Natural killer cell treated with Interleukin-12 subunit alpha and Interleukin-12 subunit beta and Interleukin-15 and Interleukin-18, amount 100 ng/mL, for 72 hours (primary cell): ENCODE results near the gene TTC24. TPM values are rescaled to one million over a fixed set of nuclear protein-coding genes. Genes with fewer than 3 reads are reported as not detected.

Experiments used
- ATAC-seq, 2 donors: fragments of 150-1000 bp; cut with Tn5 transposase in 1 of 2; sonication (Bioruptor Pico), chemical (Tn5 transposase) in 1 of 2; 2 replicates each; pipeline ENCODE4 v1.10.0; 2021
- DNase-seq: peaks from one replicate; pipeline ENCODE4 v3.0.0; 2022; ENCODE audit warnings: low spot score
- H3K27ac Mint-ChIP-seq, 2 donors: 1 replicate in 1 of 2; 2 replicates in 1 of 2; pipeline ENCODE4 v1.8.0; 2022; ENCODE audit warnings: mixed read lengths in 2 of 2, mild to moderate bottlenecking in 1 of 2, moderate library complexity in 1 of 2
- H3K27me3 Mint-ChIP-seq, 2 donors: 1 replicate in 1 of 2; 2 replicates in 1 of 2; pipeline ENCODE4 v1.8.0; 2022; ENCODE audit warnings: mixed read lengths in 2 of 2
- H3K36me3 Mint-ChIP-seq: one replicate; pipeline ENCODE4 v1.8.0; 2022; ENCODE audit warnings: mixed read lengths
- H3K4me1 Mint-ChIP-seq, 2 donors: 1 replicate in 1 of 2; 2 replicates in 1 of 2; pipeline ENCODE4 v1.8.0; 2022; ENCODE audit warnings: low read depth in 2 of 2, mixed read lengths in 2 of 2, mild to moderate bottlenecking in 1 of 2
- H3K4me3 Mint-ChIP-seq: one replicate; pipeline ENCODE4 v1.8.0; 2022; ENCODE audit warnings: mixed read lengths
- H3K9me3 Mint-ChIP-seq: 2 replicates; pipeline ENCODE4 v1.8.0; 2022; ENCODE audit warnings: mixed read lengths
- total RNA-seq, 2 donors: library from RNA; stranded (reverse); gene quantifications; one replicate each; pipeline ENCODE4 v1.2.3, GENCODE V29; 2022

TTC24 gene
- total RNA-seq, 2 donors from 2014 or later: 1.8 to 2.2 TPM

GRCh38 chr1:156560585-156561163 is 18.8 kb upstream of the TTC24 start:
- no peak for DNase-seq
- no peaks in the 10 kb centered on the region for H3K36me3 Mint-ChIP-seq
- H3K9me3 Mint-ChIP-seq: no peaks in the 10 kb centered on the region
- H3K27ac Mint-ChIP-seq: no peak overlapping the region
- no peaks in the 10 kb centered on the region for H3K27me3 Mint-ChIP-seq
- H3K4me3 Mint-ChIP-seq: no peak overlapping the region
- H3K4me1 Mint-ChIP-seq: no peaks in the 10 kb centered on the region
- no peak for ATAC-seq

GRCh38 chr1:156565519-156565918 is 14.0 kb upstream of the TTC24 start:
- DNase-seq (no peak), ATAC-seq (no peak)
- Mint-ChIP-seq H3K4me3 (no peak overlapping the region), H3K27me3 (no peaks in the 10 kb centered on the region), H3K4me1 (no peaks in the 10 kb centered on the region), H3K9me3 (no peaks in the 10 kb centered on the region), H3K27ac (no peak overlapping the region), H3K36me3 (no peaks in the 10 kb centered on the region)

GRCh38 chr1:156566436-156566835 is 13.1 kb upstream of the TTC24 start:
- ATAC-seq (no peak), DNase-seq (no peak)
- peaks cover 7 to 8% of the 10 kb centered on the region in 2 donors for H3K27me3 Mint-ChIP-seq
- no peak overlapping the region for H3K4me3 Mint-ChIP-seq
- peaks cover 0 to 5% of the 10 kb centered on the region in 2 donors for H3K4me1 Mint-ChIP-seq
- no peak overlapping the region for H3K27ac Mint-ChIP-seq
- H3K9me3 Mint-ChIP-seq: no peaks in the 10 kb centered on the region
- no peaks in the 10 kb centered on the region for H3K36me3 Mint-ChIP-seq

GRCh38 chr1:156571261-156571852 is 8.2 kb upstream of the TTC24 start:
- Mint-ChIP-seq H3K4me3 (peak overlapping the region; percentile 92), H3K36me3 (no peaks in the 10 kb centered on the region), H3K4me1 (peaks cover 10 to 20% of the 10 kb centered on the region in 2 donors), H3K27me3 (peaks cover 24 to 40% of the 10 kb centered on the region in 2 donors), H3K27ac (no peak overlapping the region), H3K9me3 (no peaks in the 10 kb centered on the region)
- DNase-seq (no peak), ATAC-seq (no peak)

GRCh38 chr1:156571919-156572662 is 7.4 kb upstream of the TTC24 start, which contains the start of gene IQGAP3:
Gene IQGAP3 (minus strand): TSS chr1:156572565. CDS start chr1:156572529, 36 bp downstream.
- ATAC-seq: peak; percentile 84
- Mint-ChIP-seq H3K4me1 (peaks cover 10 to 20% of the 10 kb centered on the region in 2 donors), H3K36me3 (no peaks in the 10 kb centered on the region), H3K27me3 (peaks cover 24 to 40% of the 10 kb centered on the region in 2 donors), H3K4me3 (peak within 1 kb of the TSS; percentile 92), H3K27ac (peak within 1 kb of the TSS in 1 of 2 donors; percentile 46), H3K9me3 (no peaks in the 10 kb centered on the region)
- no peak for DNase-seq

- H3K4me1 Mint-ChIP-seq: peaks cover 10 to 20% of the 10 kb centered on the region in 2 donors
- peak overlapping the region; percentile 92 for H3K4me3 Mint-ChIP-seq
- DNase-seq: no peak
- no peaks in the 10 kb centered on the region for H3K36me3 Mint-ChIP-seq
- H3K27me3 Mint-ChIP-seq: peaks cover 24 to 40% of the 10 kb centered on the region in 2 donors
- ATAC-seq: no peak
- H3K27ac Mint-ChIP-seq: peak overlapping the region in 1 of 2 donors; percentile 46
- H3K9me3 Mint-ChIP-seq: no peaks in the 10 kb centered on the region
Measured at GRCh38 chr1:156572663-156573018, 6.9 kb upstream of the TTC24 start.

- DNase-seq: no peak
- ATAC-seq: no peak
- Mint-ChIP-seq H3K27ac (no peak overlapping the region), H3K9me3 (no peaks in the 10 kb centered on the region), H3K4me1 (peaks cover 10 to 22% of the 10 kb centered on the region in 2 donors), H3K27me3 (peaks cover 24 to 40% of the 10 kb centered on the region in 2 donors), H3K4me3 (no peak overlapping the region), H3K36me3 (no peaks in the 10 kb centered on the region)
Measured at GRCh38 chr1:156574039-156574633, 5.4 kb upstream of the TTC24 start.

- no peak for DNase-seq
- Mint-ChIP-seq H3K27me3 (peaks cover 11 to 23% of the 10 kb centered on the region in 2 donors), H3K36me3 (no peaks in the 10 kb centered on the region), H3K9me3 (no peaks in the 10 kb centered on the region), H3K4me3 (no peak overlapping the region), H3K4me1 (peaks cover 6 to 11% of the 10 kb centered on the region in 2 donors), H3K27ac (no peak overlapping the region)
- no peak for ATAC-seq
Measured at GRCh38 chr1:156577550-156577949, 2.0 kb upstream of the TTC24 start.

GRCh38 chr1:156578055-156578454 is 1.5 kb upstream of the TTC24 start:
- H3K4me1 Mint-ChIP-seq: peaks cover 4 to 6% of the 10 kb centered on the region in 2 donors
- H3K36me3 Mint-ChIP-seq: no peaks in the 10 kb centered on the region
- no peak for DNase-seq
- no peak overlapping the region for H3K27ac Mint-ChIP-seq
- no peak for ATAC-seq
- no peaks in the 10 kb centered on the region for H3K9me3 Mint-ChIP-seq
- H3K27me3 Mint-ChIP-seq: peaks cover 6 to 18% of the 10 kb centered on the region in 2 donors
- H3K4me3 Mint-ChIP-seq: no peak overlapping the region

- Mint-ChIP-seq H3K4me1 (peaks cover 4 to 5% of the 10 kb centered on the region in 2 donors), H3K4me3 (peak overlapping the region; percentile 16), H3K9me3 (no peaks in the 10 kb centered on the region), H3K27me3 (no peaks in the 10 kb centered on the region), H3K27ac (peak overlapping the region; percentile 68 to 88), H3K36me3 (no peaks in the 10 kb centered on the region)
- ATAC-seq: peak; percentile 59 to 68
- DNase-seq: no peak
Measured at GRCh38 chr1:156581661-156582387, 2.3 kb downstream of the TTC24 start.

GRCh38 chr1:156582388-156583017 is 3.0 kb downstream of the TTC24 start:
- no peaks in the 10 kb centered on the region for H3K36me3 Mint-ChIP-seq
- H3K9me3 Mint-ChIP-seq: no peaks in the 10 kb centered on the region
- H3K27me3 Mint-ChIP-seq: no peaks in the 10 kb centered on the region
- ATAC-seq (peak in 1 of 2 donors; percentile 25), DNase-seq (no peak)
- peak overlapping the region; percentile 16 for H3K4me3 Mint-ChIP-seq
- peak overlapping the region; percentile 68 to 88 for H3K27ac Mint-ChIP-seq
- peaks cover 4 to 5% of the 10 kb centered on the region in 2 donors for H3K4me1 Mint-ChIP-seq

- no peaks in the 10 kb centered on the region for H3K27me3 Mint-ChIP-seq
- H3K27ac Mint-ChIP-seq: no peak overlapping the region
- ATAC-seq (peak; percentile 37 to 64), DNase-seq (no peak)
- no peaks in the 10 kb centered on the region for H3K9me3 Mint-ChIP-seq
- peak overlapping the region; percentile 27 for H3K4me3 Mint-ChIP-seq
- H3K4me1 Mint-ChIP-seq: peaks cover 3 to 4% of the 10 kb centered on the region in 2 donors
- no peaks in the 10 kb centered on the region for H3K36me3 Mint-ChIP-seq
Measured at GRCh38 chr1:156583821-156584622, 4.5 kb downstream of the TTC24 start.
